Astrocyte (in vitro differentiated cells and primary cell): Measurements from ENCODE around the gene CASKIN2. TPM values are rescaled to one million over a fixed set of nuclear protein-coding genes. Genes with fewer than 3 reads are reported as not detected.

Experiments
- DNase-seq: peaks from one replicate; pipeline ENCODE4 v3.0.0-alpha.2; 2010; ENCODE audit warnings: low read depth
- FAIRE-seq: peaks from 2 replicates; lab custom pipeline; 2011; peaks lifted over from hg19 to GRCh38; lab: Jason Lieb, UNC
- H2AFZ ChIP-seq: 2 replicates; pipeline ENCODE4 v1.6.0; 2012; ENCODE audit warnings: low read depth, low read length, inconsistent platforms
- H3K27ac ChIP-seq: 2 replicates; pipeline ENCODE4 v1.5.1; 2011; ENCODE audit warnings: low read depth, low read length, inconsistent platforms
- H3K27me3 ChIP-seq: 2 replicates; pipeline ENCODE4 v1.6.0; 2011; ENCODE audit warnings: low read length, inconsistent platforms; ENCODE audit not compliant: insufficient read depth
- H3K36me3 ChIP-seq: 2 replicates; pipeline ENCODE4 v1.5.1; 2011; ENCODE audit warnings: low read length, inconsistent platforms; ENCODE audit not compliant: insufficient read depth
- H3K4me1 ChIP-seq: 2 replicates; pipeline ENCODE4 v1.5.1; 2011; ENCODE audit warnings: low read length, inconsistent platforms; ENCODE audit not compliant: insufficient read depth
- H3K4me2 ChIP-seq: 2 replicates; pipeline ENCODE4 v1.6.0; 2012; ENCODE audit warnings: low read length, inconsistent platforms
- H3K4me3 ChIP-seq: 2 replicates; pipeline ENCODE4 v1.5.1; 2011; ENCODE audit warnings: low read depth, mild to moderate bottlenecking, low read length, inconsistent platforms; ENCODE audit not compliant: insufficient read depth
- H3K79me2 ChIP-seq: 2 replicates; pipeline ENCODE4 v1.6.0; 2012; ENCODE audit warnings: mild to moderate bottlenecking, low read length, inconsistent platforms; ENCODE audit not compliant: insufficient read depth
- H3K9ac ChIP-seq: 2 replicates; pipeline ENCODE4 v1.6.0; 2012; ENCODE audit warnings: mild to moderate bottlenecking, low read length, inconsistent platforms
- H3K9me3 ChIP-seq: 2 replicates; pipeline ENCODE4 v1.5.1; 2012; ENCODE audit warnings: low read depth, mild to moderate bottlenecking, low read length, inconsistent platforms; ENCODE audit not compliant: insufficient read depth
- H4K20me1 ChIP-seq: 2 replicates; pipeline ENCODE4 v1.6.0; 2012; ENCODE audit warnings: low read length, inconsistent platforms; ENCODE audit not compliant: insufficient read depth
- H3K27ac Mint-ChIP-seq: one replicate; pipeline ENCODE4 v1.8.0; 2021; ENCODE audit warnings: mild to moderate bottlenecking, mixed read lengths; ENCODE audit not compliant: unreplicated experiment
- H3K27me3 Mint-ChIP-seq: one replicate; pipeline ENCODE4 v1.8.0; 2021; ENCODE audit warnings: low read depth, mixed read lengths; ENCODE audit not compliant: unreplicated experiment
- H3K36me3 Mint-ChIP-seq: one replicate; pipeline ENCODE4 v1.8.0; 2021; ENCODE audit warnings: low read depth, mixed read lengths; ENCODE audit not compliant: unreplicated experiment
- H3K4me1 Mint-ChIP-seq: one replicate; pipeline ENCODE4 v1.8.0; 2021; ENCODE audit warnings: low read depth, mixed read lengths; ENCODE audit not compliant: unreplicated experiment
- H3K4me3 Mint-ChIP-seq: one replicate; pipeline ENCODE4 v1.8.0; 2021; ENCODE audit warnings: mild to moderate bottlenecking, moderate library complexity, mixed read lengths; ENCODE audit not compliant: unreplicated experiment
- H3K9me3 Mint-ChIP-seq: one replicate; pipeline ENCODE4 v1.8.0; 2021; ENCODE audit warnings: mild to moderate bottlenecking, mixed read lengths; ENCODE audit not compliant: unreplicated experiment
- CTCF ChIP-seq: IDR thresholded peaks from 2 replicates; pipeline ENCODE4 v1.5.1; 2011; ENCODE audit warnings: low read depth, mild to moderate bottlenecking, inconsistent platforms, low read length, moderate library complexity; ENCODE audit not compliant: insufficient read depth
- EZH2 ChIP-seq: IDR thresholded peaks from 2 replicates; pipeline ENCODE4 v1.6.1; 2012; ENCODE audit warnings: mild to moderate bottlenecking, low read length, inconsistent platforms; ENCODE audit not compliant: insufficient read depth
- total RNA-seq: library from RNA; stranded (reverse); gene quantifications from 2 replicates; pipeline ENCODE4 v1.2.1, GENCODE V29; 2021

CASKIN2 gene
- total RNA-seq, 1 donor from 2014 or later, result 22.8 TPM

GRCh38 chr17:75535119-75535537 lies 19.8 kb upstream of the CASKIN2 start:
- H3K4me2 ChIP-seq, result no peak overlapping the region
- no peaks in the 10 kb centered on the region for H3K27me3 ChIP-seq
- no peak for FAIRE-seq
- Mint-ChIP-seq H3K36me3 (peaks cover 1% of the 10 kb centered on the region), H3K27ac (no peak overlapping the region), H3K27me3 (peaks cover 3% of the 10 kb centered on the region), H3K4me3 (no peak overlapping the region), H3K9me3 (no peaks in the 10 kb centered on the region), H3K4me1 (peaks cover 1% of the 10 kb centered on the region)
- no peak overlapping the region for H2AFZ ChIP-seq
- no peak for TF ChIP-seq CTCF
- TF ChIP-seq EZH2, result no peak
- H3K4me1 ChIP-seq, result no peaks in the 10 kb centered on the region
- DNase-seq, result no peak
- H3K36me3 ChIP-seq, result no peaks in the 10 kb centered on the region
- no peak overlapping the region for H3K4me3 ChIP-seq
- no peaks in the 10 kb centered on the region for H4K20me1 ChIP-seq
- H3K79me2 ChIP-seq, result no peaks in the 10 kb centered on the region
- no peak overlapping the region for H3K9ac ChIP-seq
- H3K27ac ChIP-seq, result no peak overlapping the region
- H3K9me3 ChIP-seq, result no peaks in the 10 kb centered on the region

GRCh38 chr17:75531721-75532072 lies 16.4 kb upstream of the CASKIN2 start:
- H3K79me2 ChIP-seq, result no peaks in the 10 kb centered on the region
- peaks cover 1% of the 10 kb centered on the region for H3K36me3 Mint-ChIP-seq
- no peaks in the 10 kb centered on the region for H3K36me3 ChIP-seq
- H3K27me3 ChIP-seq, result peaks cover 4% of the 10 kb centered on the region
- H3K4me2 ChIP-seq, result no peak overlapping the region
- H3K4me3 ChIP-seq, result no peak overlapping the region
- H3K9ac ChIP-seq, result no peak overlapping the region
- H3K27ac ChIP-seq, result no peak overlapping the region
- no peaks in the 10 kb centered on the region for H3K4me1 ChIP-seq
- H3K27me3 Mint-ChIP-seq, result peaks cover 5% of the 10 kb centered on the region
- peaks cover 1% of the 10 kb centered on the region for H3K4me1 Mint-ChIP-seq
- no peaks in the 10 kb centered on the region for H3K9me3 Mint-ChIP-seq
- no peaks in the 10 kb centered on the region for H4K20me1 ChIP-seq
- FAIRE-seq, result no peak
- H3K27ac Mint-ChIP-seq, result no peak overlapping the region
- no peak for DNase-seq
- no peaks in the 10 kb centered on the region for H3K9me3 ChIP-seq
- H2AFZ ChIP-seq, result no peak overlapping the region
- no peak for TF ChIP-seq EZH2
- TF ChIP-seq CTCF, result no peak
- no peak overlapping the region for H3K4me3 Mint-ChIP-seq

- Mint-ChIP-seq H3K9me3 (no peaks in the 10 kb centered on the region), H3K4me3 (no peak overlapping the region), H3K36me3 (peaks cover 1% of the 10 kb centered on the region), H3K4me1 (peaks cover 1% of the 10 kb centered on the region), H3K27me3 (peaks cover 10% of the 10 kb centered on the region), H3K27ac (no peak overlapping the region)
- Histone ChIP-seq H3K4me1 (no peaks in the 10 kb centered on the region), H4K20me1 (no peaks in the 10 kb centered on the region), H3K79me2 (no peaks in the 10 kb centered on the region), H3K4me2 (no peak overlapping the region), H3K36me3 (no peaks in the 10 kb centered on the region), H2AFZ (no peak overlapping the region), H3K9me3 (no peaks in the 10 kb centered on the region), H3K9ac (no peak overlapping the region), H3K27me3 (peaks cover 11% of the 10 kb centered on the region), H3K4me3 (no peak overlapping the region), H3K27ac (no peak overlapping the region)
- FAIRE-seq (no peak), DNase-seq (no peak)
- TF ChIP-seq EZH2 (no peak), CTCF (no peak)
These were observed 15.7 kb upstream of the CASKIN2 start for GRCh38 chr17:75530837-75531720.
